Loucy (cell line): Measurements from ENCODE around the gene SLCO2B1.

ENCODE experiments used
- H2AFZ ChIP-seq: fragments of 200-600 bp; sonication (generic); 2 replicates; pipeline ENCODE4 v1.6.0; 2016; ENCODE audit warnings: antibody characterized with exemption, mild to moderate bottlenecking, low read length, moderate library complexity
- H3F3A ChIP-seq: fragments of 200-600 bp; 2 replicates; pipeline ENCODE4 v1.6.0; 2016; ENCODE audit warnings: antibody characterized with exemption, low read depth, mild to moderate bottlenecking
- H3K27me3 ChIP-seq: fragments of 200-600 bp; sonication (generic); 2 replicates; pipeline ENCODE4 v1.6.1; 2014; ENCODE audit warnings: low read length, mild to moderate bottlenecking; ENCODE audit not compliant: insufficient read depth, poor library complexity, severe bottlenecking
- H3K36me3 ChIP-seq: fragments of 200-600 bp; sonication (generic); 2 replicates; pipeline ENCODE4 v1.6.1; 2016; ENCODE audit warnings: low read length; ENCODE audit not compliant: insufficient read depth
- H3K4me1 ChIP-seq: fragments of 200-600 bp; sonication (generic); 2 replicates; pipeline ENCODE4 v1.5.1; 2014; ENCODE audit warnings: low read length, mild to moderate bottlenecking; ENCODE audit not compliant: insufficient read depth, poor library complexity, severe bottlenecking
- H3K4me2 ChIP-seq: fragments of 200-600 bp; sonication (generic); 2 replicates; pipeline ENCODE4 v1.6.0; 2014; ENCODE audit warnings: antibody characterized with exemption, low read length, low read depth, mild to moderate bottlenecking; ENCODE audit not compliant: poor library complexity, severe bottlenecking
- H3K4me3 ChIP-seq: fragments of 200-600 bp; sonication (generic); 2 replicates; pipeline ENCODE4 v1.5.1; 2014; ENCODE audit warnings: low read length, mild to moderate bottlenecking, mixed read lengths; ENCODE audit not compliant: poor library complexity, severe bottlenecking
- H3K79me2 ChIP-seq: fragments of 200-600 bp; sonication (generic); 2 replicates; pipeline ENCODE4 v1.6.1; 2014; ENCODE audit warnings: low read length; ENCODE audit not compliant: insufficient read depth
- H3K9ac ChIP-seq: fragments of 200-600 bp; sonication (generic); 2 replicates; pipeline ENCODE4 v1.6.0; 2014; ENCODE audit warnings: mild to moderate bottlenecking, low read depth, low read length, moderate library complexity; ENCODE audit not compliant: poor library complexity, severe bottlenecking
- H3K9me2 ChIP-seq: fragments of 200-600 bp; sonication (generic); replicated peaks from 2 replicates; pipeline ENCODE4 v1.6.1; 2016; ENCODE audit warnings: low read depth, low read length, mixed read lengths
- H3K9me3 ChIP-seq: fragments of 200-600 bp; sonication (generic); 2 replicates; pipeline ENCODE4 v1.6.1; 2014; ENCODE audit warnings: mild to moderate bottlenecking, antibody characterized with exemption, low read length, low read depth; ENCODE audit not compliant: insufficient read depth
- H4K20me1 ChIP-seq: fragments of 200-600 bp; sonication (generic); 2 replicates; pipeline ENCODE4 v1.6.0; 2014; ENCODE audit warnings: antibody characterized with exemption, low read length, mild to moderate bottlenecking; ENCODE audit not compliant: insufficient read depth, poor library complexity, severe bottlenecking
- EZH2phosphoT487 ChIP-seq: fragments of 200-600 bp; IDR thresholded peaks from 2 replicates; pipeline ENCODE4 v1.6.1; 2018; ENCODE audit warnings: antibody characterized with exemption, mild to moderate bottlenecking, moderate library complexity, borderline replicate concordance
- TF ChIP-seq, protein P1 (sequence below): fragments of 200-600 bp; sonication (generic); conservative IDR thresholded peaks from 2 replicates; pipeline ENCODE4 v1.5.1; 2014; ENCODE audit warnings: mild to moderate bottlenecking, antibody characterized with exemption, low read length

SLCO2B1 gene

DNA sequence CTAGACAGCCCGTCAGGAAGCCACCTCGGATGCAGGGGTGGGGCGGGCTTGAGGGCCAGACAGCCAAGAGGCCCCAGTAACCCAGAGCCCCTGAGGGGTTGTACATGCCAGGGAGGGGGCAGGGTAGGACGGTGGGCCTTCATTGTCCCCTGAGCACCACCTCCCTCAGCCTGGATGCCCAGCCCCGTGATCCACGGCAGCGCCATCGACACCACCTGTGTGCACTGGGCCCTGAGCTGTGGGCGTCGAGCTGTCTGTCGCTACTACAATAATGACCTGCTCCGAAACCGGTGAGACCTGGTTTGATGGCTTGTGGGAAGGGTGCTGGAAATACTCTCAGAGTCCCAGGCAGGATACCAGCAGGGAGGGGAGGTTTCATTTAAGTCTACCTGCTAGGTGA, 52.2 kb downstream of the SLCO2B1 start:
- Histone ChIP-seq H3K4me3 (no peak overlapping the region), H3K4me1 (no peaks in the 10 kb centered on the region), H3K4me2 (no peak overlapping the region), H3K79me2 (no peaks in the 10 kb centered on the region), H3F3A (no peaks in the 10 kb centered on the region), H2AFZ (no peak overlapping the region), H3K27me3 (no peaks in the 10 kb centered on the region), H3K9me3 (no peaks in the 10 kb centered on the region), H3K9ac (no peak overlapping the region), H4K20me1 (no peaks in the 10 kb centered on the region), H3K9me2 (no peaks in the 10 kb centered on the region), H3K36me3 (no peaks in the 10 kb centered on the region)
- TF ChIP-seq EZH2phosphoT487: no peak
- TF ChIP-seq, protein P1, sequence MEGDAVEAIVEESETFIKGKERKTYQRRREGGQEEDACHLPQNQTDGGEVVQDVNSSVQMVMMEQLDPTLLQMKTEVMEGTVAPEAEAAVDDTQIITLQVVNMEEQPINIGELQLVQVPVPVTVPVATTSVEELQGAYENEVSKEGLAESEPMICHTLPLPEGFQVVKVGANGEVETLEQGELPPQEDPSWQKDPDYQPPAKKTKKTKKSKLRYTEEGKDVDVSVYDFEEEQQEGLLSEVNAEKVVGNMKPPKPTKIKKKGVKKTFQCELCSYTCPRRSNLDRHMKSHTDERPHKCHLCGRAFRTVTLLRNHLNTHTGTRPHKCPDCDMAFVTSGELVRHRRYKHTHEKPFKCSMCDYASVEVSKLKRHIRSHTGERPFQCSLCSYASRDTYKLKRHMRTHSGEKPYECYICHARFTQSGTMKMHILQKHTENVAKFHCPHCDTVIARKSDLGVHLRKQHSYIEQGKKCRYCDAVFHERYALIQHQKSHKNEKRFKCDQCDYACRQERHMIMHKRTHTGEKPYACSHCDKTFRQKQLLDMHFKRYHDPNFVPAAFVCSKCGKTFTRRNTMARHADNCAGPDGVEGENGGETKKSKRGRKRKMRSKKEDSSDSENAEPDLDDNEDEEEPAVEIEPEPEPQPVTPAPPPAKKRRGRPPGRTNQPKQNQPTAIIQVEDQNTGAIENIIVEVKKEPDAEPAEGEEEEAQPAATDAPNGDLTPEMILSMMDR: no peak

DNA sequence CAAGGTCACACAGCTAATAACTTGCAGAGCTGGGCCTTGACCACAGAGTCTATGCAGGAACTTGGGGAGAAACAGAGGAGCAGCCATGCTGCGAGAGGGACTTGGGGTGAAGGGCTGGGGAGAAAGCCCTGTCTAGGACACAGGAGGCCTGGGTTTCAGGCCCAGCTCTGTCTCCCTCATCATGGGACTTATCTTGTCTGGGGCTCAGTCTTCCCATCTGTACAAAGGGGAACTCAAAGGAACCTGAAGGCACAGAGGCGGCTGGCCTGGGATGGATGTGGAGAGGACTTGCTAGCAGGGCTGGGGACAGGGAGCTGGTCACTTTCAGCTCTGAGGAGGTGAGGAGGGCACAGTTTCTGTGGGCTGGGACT, 52.7 kb downstream of the SLCO2B1 start:
- no peak overlapping the region for H3K9ac ChIP-seq
- no peaks in the 10 kb centered on the region for H3K9me2 ChIP-seq
- no peaks in the 10 kb centered on the region for H3K4me1 ChIP-seq
- no peaks in the 10 kb centered on the region for H3K9me3 ChIP-seq
- no peaks in the 10 kb centered on the region for H3K79me2 ChIP-seq
- no peaks in the 10 kb centered on the region for H4K20me1 ChIP-seq
- TF ChIP-seq, protein P1: no peak
- no peak for TF ChIP-seq EZH2phosphoT487
- no peak overlapping the region for H2AFZ ChIP-seq
- H3K27me3 ChIP-seq: no peaks in the 10 kb centered on the region
- H3F3A ChIP-seq: no peaks in the 10 kb centered on the region
- no peaks in the 10 kb centered on the region for H3K36me3 ChIP-seq
- H3K4me3 ChIP-seq: no peak overlapping the region
- no peak overlapping the region for H3K4me2 ChIP-seq

- Histone ChIP-seq H3K36me3 (no peaks in the 10 kb centered on the region), H3K4me2 (no peak overlapping the region), H3K27me3 (no peaks in the 10 kb centered on the region), H3K9me3 (no peaks in the 10 kb centered on the region), H3K9ac (no peak overlapping the region), H3F3A (no peaks in the 10 kb centered on the region), H3K4me3 (no peak overlapping the region), H4K20me1 (no peaks in the 10 kb centered on the region), H2AFZ (no peak overlapping the region), H3K4me1 (no peaks in the 10 kb centered on the region), H3K9me2 (no peaks in the 10 kb centered on the region), H3K79me2 (no peaks in the 10 kb centered on the region)
- TF ChIP-seq, protein P1: no peak
- no peak for TF ChIP-seq EZH2phosphoT487
These were observed 53.2 kb downstream of the SLCO2B1 start for GRCh38 chr11:75204012-75204674.
